NCI-H2081 (cell line): ENCODE measurements around the gene DXO.
A peak's percentile ranks its signal among the peaks of the same experiment; 100 is the strongest.
"Not testable (repeated sequence)": the region's sequence is repeated elsewhere in the genome, so short reads cannot be mapped to it uniquely, and the experiment has no call there.

Source experiments
- DNase-seq, 2 experiments: peaks; one replicate each; lab custom pipeline; 2025; lab: John Stamatoyannopoulos, UW

Gene DXO

DNA sequence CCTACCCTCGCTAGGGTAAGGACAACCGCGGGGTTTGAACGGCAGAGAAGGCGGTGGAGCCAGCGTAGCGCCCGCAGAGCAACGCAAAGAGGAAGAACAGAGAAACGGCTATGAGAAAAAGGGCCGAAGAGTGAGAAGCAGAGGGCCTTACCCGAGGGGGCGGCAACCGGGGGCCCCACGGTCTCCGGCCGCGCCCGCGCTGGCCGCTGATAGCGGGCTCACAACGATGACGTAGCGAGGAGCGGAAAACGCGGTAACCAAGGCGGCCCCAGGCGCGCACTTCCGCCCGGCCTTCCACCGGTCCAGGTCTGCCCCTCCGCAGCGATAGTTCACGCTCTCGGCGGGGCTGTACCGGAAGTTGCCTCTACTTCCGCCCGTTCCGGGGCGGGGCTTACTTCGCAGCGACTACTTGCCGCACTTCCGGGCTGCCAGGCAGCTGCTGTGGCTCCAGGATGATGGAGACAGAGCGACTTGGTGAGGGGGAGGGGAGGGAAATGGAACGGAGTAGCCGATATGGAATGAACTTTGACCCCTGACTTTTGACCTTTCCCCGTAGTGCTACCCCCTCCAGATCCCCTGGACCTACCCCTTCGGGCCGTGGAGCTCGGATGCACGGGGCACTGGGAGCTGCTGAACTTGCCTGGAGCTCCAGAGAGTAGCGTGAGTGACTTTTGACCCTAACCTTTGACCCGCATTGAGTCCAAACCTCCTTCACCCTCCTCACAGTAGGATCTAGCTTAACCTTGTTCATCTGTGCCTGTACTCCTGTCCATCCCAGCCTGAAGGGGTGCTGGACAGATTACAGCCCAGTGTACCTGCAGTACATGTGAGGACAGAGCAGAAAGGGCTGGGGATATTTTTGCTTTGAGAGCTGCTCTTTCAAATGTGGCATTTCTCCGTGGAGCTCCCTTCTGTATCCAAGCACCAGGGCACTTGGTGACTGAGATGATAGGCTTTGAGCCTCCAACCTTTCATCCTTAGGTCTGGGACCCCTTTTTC, 12.9 kb downstream of the DXO start, which contains the start of the genes NELFE and SKIC2:
NELFE (minus strand) TSS at position 231 of the 999 bp plus-strand sequence. CDS start 525 bp downstream, outside the sequence.
SKIC2 (plus strand) TSS at position 435 of the 999 bp plus-strand sequence; CDS start at position 453, 18 bp downstream.
- peak; percentile 97 to 98 for DNase-seq

DNA sequence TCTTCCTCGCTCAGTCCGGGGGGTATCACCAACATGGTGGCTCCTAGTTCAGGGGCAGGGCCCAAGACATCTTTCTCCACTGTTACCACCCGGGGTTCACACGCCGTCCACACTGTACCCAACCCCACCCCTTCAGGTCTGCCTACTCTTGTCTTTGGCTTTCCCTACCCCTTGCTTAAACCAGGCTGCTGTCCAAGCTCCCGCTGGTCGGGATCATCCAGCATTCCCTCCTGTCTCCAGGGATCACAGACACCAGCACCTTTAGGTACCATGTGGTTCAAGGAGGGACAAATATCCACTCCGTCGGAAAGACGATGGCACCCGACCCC, 13.6 kb downstream of the DXO start:
- no peak for DNase-seq

- DNase-seq: no peak
Observed at GRCh38 chr6:31956796-31957195, 15.1 kb downstream of the DXO start.

DNA sequence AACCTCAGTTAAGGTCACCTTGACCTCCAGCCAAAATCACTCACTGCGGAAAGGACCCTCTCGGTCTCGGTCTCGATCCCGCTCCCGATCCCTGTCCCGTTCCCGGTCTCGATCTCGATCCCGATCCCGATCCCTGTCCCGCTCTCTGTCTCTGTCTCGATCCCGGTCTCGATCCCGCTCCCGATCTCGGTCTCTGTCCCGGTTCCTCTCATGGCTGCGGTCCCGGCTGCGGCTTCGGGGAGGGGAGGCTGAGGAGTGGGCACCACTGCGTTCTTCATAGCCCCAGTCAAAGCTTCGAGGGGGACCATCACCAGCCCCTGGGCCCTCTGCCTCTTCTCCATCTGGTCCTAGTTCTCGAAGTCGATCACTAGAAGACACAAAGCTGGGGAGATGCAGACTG, 17.4 kb downstream of the DXO start:
- DNase-seq: no peak

- no peak for DNase-seq
Observed at GRCh38 chr6:31952890-31953289, 19.0 kb downstream of the DXO start.

DNA sequence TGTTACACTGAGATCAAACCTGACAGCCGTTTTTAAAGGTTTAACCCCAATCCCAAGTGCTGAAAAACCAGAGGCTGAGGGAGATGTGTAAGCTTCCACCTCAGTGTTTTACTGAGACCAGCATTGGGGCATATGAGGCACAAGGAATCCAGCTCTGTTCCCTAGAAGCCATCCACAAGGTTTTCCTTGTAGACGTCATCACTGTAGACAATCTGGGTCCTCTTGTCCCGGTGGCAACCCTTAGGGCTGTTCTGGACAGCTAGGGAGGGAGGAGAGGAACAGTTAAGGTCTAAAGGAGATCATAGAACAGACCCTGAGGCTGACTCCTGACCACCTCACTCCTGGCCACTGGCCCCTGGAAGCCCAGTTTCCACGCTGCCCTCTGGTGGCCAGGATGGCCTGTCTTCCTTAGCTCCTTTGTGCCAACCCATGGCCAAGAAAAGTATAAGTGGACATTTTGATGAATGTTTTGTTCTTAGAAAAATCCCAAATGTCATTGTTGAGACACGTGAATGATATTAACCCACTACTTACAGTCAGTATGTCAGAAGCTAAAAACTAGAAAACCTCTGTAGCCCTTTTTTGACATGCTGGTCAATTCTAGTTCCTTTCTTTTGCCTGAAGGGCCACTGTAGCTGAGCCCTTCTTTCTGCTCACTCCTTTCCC, 19.7 kb downstream of the DXO start:
- no peak for DNase-seq

- DNase-seq: no peak
Observed at GRCh38 chr6:31949926-31950548, 21.9 kb downstream of the DXO start.

DNA sequence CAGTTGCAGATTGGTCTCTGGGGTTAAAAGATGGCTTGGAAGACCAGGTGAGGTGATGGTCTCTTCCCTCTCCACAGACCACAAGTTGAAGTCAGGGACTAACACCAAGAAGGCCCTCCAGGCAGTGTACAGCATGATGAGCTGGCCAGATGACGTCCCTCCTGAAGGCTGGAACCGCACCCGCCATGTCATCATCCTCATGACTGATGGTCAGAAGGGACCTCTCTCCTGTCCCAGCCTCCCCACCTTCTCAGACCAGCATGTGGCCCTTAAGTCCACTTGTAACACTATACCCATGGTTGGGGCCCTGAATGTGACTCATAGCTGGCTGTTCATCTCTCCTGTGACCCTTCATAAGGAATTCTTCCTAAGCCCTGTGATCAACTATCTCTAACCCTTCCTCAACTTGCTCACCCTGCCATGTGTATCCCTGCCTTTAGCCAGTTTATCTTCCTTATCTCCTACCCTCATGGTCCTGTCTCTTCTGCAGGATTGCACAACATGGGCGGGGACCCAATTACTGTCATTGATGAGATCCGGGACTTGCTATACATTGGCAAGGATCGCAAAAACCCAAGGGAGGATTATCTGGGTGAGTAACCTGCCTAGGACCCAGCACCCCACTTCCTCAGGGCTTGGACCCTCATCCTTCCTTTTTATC, 23.1 kb downstream of the DXO start:
- DNase-seq: no peak

DNA sequence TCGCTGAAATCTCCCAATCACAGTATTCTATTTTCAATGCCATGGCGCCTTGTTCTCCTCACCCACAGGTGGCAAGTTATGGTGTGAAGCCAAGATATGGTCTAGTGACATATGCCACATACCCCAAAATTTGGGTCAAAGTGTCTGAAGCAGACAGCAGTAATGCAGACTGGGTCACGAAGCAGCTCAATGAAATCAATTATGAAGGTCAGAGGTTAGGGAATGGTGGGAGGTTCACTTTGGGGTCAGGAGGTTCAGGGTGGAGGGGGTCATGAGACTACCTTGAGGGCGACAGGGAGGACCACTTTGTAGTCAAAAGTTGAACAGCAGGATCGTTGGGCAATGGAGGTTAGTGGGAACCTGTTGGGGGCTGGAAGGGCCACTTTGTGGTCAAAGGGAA, 23.6 kb downstream of the DXO start:
- no peak for DNase-seq

DNA sequence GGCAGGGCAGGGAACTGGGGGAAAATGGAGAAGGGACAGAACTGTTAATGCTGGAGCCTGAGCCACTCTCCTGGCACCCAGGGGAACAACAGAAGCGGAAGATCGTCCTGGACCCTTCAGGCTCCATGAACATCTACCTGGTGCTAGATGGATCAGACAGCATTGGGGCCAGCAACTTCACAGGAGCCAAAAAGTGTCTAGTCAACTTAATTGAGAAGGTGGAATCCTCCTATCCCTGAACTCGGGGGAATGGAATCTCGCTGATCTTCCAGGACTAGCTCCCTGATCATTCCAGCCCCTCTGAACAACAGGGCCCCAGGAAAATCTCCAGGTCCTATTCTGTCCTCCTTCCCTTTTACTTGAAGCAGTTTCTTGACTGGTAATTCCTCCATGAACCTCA, 24.1 kb downstream of the DXO start:
- no peak for DNase-seq

GRCh38 chr6:31947070-31947675, 24.8 kb downstream of the DXO start:
- no peak for DNase-seq

DNA sequence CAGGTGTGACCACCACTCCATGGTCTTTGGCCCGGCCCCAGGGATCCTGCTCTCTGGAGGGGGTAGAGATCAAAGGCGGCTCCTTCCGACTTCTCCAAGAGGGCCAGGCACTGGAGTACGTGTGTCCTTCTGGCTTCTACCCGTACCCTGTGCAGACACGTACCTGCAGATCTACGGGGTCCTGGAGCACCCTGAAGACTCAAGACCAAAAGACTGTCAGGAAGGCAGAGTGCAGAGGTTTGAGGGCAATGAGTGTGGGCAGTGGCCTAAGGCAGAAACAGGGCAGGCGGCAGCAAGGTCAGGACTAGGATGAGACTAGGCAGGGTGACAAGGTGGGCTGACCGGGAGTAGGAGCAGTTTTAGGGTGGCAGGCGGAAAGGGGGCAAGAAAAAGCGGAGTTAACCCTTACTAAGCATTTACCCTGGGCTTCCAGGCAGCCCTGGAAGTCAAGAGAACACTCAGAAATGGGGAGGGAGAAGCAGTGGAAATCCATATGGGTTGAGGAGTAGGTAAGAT, 25.5 kb downstream of the DXO start:
- no peak for DNase-seq

DNA sequence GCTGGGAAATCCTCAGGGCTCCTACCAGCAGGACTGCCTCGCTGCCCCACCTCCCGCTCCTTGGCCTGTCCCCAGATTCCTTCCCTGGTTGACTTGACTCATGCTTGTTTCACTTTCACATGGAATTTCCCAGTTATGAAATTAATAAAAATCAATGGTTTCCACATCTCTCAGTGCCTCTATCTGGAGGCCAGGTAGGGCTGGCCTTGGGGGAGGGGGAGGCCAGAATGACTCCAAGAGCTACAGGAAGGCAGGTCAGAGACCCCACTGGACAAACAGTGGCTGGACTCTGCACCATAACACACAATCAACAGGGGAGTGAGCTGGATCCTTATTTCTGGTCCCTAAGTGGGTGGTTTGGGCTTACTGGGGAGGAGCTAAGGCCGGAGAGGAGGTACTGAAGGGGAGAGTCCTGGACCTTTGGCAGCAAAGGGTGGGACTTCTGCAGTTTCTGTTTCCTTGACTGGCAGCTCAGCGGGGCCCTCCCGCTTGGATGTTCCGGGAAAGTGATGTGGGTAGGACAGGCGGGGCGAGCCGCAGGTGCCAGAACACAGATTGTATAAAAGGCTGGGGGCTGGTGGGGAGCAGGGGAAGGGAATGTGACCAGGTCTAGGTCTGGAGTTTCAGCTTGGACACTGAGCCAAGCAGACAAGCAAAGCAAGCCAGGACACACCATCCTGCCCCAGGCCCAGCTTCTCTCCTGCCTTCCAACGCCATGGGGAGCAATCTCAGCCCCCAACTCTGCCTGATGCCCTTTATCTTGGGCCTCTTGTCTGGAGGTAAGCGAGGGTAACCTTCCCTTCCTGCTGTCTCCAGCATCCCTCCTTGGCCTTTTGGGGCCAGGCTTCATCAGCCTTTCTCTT, 26.2 kb downstream of the DXO start, which contains the start of gene CFB:
CFB (plus strand) TSS at position 589 of the 863 bp plus-strand sequence; CDS start at position 716, 127 bp downstream.
- DNase-seq: no peak

- DNase-seq: no peak
Observed at GRCh38 chr6:31945154-31945506, 26.8 kb downstream of the DXO start.

GRCh38 chr6:31943742-31944141, 28.2 kb downstream of the DXO start:
- no peak for DNase-seq

DNA sequence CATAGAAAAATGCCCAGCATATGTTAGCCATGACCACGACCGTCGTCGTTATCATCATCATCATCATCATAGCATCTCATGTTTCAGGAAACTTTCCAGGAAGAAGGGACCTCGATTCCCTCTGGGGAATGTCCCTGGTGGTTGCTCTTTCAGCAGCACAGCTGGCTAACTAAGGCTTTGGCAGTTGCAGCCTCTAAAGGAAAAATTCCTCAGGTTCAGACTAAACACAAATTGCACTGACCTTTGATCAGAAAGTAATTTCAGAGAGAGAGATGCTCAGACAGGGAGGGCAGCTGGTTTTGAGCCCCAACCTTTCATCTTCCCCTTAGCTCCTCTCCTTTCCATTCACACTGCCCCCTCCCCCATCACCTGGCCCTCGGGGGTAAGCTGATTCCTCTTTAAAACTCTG, 31.7 kb downstream of the DXO start:
- DNase-seq: no peak

- no peak for DNase-seq
Observed at GRCh38 chr6:31935823-31936222, 36.1 kb downstream of the DXO start.

DNA sequence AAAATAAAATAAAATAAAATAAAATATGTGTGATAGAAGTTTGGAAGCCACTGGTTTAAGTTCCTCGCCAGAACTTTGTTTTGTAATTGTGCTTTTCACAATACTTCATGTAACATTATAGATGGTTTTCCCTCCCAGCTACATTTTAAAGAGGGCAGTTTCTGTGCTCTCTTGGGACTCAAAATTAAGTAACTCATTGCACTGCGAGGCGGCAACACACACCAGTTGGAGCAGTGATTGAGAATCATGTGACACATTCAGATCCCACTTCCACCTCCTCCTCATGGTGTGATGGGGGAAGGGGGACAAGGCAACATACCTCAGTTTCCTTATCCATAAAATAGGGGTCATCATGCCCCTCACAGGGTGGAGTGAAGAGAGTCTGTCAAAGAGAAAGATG, 36.9 kb downstream of the DXO start:
- DNase-seq: no peak

DNA sequence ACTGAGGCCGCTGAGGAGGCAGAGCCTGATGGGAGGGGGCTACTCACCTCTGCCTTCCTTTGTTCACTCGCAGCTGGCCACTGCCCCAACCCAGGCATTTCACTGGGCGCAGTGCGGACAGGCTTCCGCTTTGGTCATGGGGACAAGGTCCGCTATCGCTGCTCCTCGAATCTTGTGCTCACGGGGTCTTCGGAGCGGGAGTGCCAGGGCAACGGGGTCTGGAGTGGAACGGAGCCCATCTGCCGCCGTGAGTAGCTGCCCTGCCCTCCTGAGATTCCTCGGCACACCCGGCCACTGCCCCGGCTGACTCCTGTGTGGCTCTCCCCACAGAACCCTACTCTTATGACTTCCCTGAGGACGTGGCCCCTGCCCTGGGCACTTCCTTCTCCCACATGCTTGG, 38.4 kb downstream of the DXO start:
- no peak for DNase-seq

DNA sequence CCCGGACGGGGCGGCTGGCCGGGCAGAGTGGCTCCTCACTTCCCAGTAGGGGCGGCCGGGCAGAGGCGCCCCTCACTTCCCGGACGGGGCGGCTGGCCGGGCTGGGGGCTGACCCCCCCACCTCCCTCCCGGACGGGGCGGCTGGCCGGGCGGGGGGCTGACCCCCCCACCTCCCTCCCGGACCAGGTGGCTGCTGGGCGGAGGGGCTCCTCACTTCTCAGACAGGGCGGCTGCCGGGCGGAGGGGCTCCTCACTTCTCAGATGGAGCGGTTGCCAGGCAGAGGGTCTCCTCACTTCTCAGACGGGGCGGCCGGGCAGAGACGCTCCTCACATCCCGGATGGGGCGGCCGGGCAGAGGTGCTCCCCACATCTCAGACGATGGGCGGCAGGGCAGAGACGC, 39.8 kb downstream of the DXO start:
- not testable (repeated sequence) for DNase-seq
